Muscle of leg (tissue), 11 donors: ENCODE measurements around the gene DPEP3. TPM values are rescaled to one million over a fixed set of nuclear protein-coding genes. Genes with fewer than 3 reads are reported as not detected.

Experiments
- DNase-seq: peaks from one replicate; pipeline ENCODE4 v3.0.0; 2013
- H3K27ac ChIP-seq: one replicate; pipeline ENCODE4 v1.5.1; 2013; ENCODE audit warnings: mild to moderate bottlenecking, low read length, control low read depth
- H3K27me3 ChIP-seq: one replicate; pipeline ENCODE4 v1.6.1; 2013; ENCODE audit warnings: low read length; ENCODE audit not compliant: control insufficient read depth, insufficient read depth
- H3K36me3 ChIP-seq: one replicate; pipeline ENCODE4 v1.6.1; 2013; ENCODE audit warnings: low read length; ENCODE audit not compliant: control insufficient read depth, insufficient read depth
- H3K4me1 ChIP-seq: one replicate; pipeline ENCODE4 v1.6.1; 2013; ENCODE audit warnings: low read length; ENCODE audit not compliant: control insufficient read depth, insufficient read depth
- H3K4me3 ChIP-seq: one replicate; pipeline ENCODE4 v1.5.1; 2013; ENCODE audit warnings: low read length, control low read depth
- H3K9me3 ChIP-seq: replicated peaks from 2 replicates; pipeline ENCODE4 v1.6.1; 2013; ENCODE audit warnings: low read depth, low read length; ENCODE audit not compliant: control insufficient read depth
- WGBS: methylation state at CpG from one replicate; pipeline ENCODE4 v1.1.5; 2013; ENCODE audit warnings: missing lambda C conversion rate; ENCODE audit not compliant: insufficient coverage; 5-methylcytosine and 5-hydroxymethylcytosine counted together
- polyA plus RNA-seq, 8 donors: library from polyadenylated mRNA; unstranded; fragments of 120-200 nt; gene quantifications; one replicate each; pipeline versions ENCODE4 v1.2.1 to v1.2.3, GENCODE V29; 2013; ENCODE audit warnings: inconsistent platforms in 1 of 8, low replicate concordance in 1 of 8; ENCODE audit not compliant: insufficient read length in 8 of 8, insufficient read depth in 1 of 8
- total RNA-seq: library from RNA; stranded (reverse); fragments of 120-200 nt; gene quantifications from one replicate; pipeline ENCODE4 v1.2.4, GENCODE V29; 2013

DPEP3 gene
- total and polyA plus RNA-seq, 9 donors = 0.04 to 0.15 (median 0.09) TPM; not detected in 4

DNA sequence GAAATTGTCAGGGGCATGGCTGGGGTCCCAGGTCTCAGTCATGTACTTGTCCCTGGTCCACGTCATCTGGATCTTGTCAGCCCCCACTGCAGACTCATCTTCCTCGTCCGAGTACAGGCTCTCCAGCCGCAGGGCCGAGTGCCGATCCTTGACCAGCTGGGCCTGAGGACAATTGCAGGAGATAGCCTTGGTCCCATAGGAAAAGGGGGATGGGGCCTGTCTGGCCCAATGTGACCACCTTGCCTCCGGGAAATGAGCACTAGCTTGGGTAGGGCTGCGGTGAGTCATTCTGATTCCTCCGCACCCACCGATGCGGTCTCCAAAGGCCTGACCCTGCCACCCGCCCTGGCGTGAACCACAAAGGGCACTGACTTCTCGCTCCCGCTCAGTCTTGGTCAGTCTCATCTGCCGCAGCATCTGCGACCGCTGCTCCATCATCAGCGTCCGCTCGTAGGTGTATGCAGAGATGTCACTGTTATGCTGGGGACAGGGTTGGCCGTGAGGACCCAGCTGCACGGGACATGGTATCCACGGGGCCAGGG is 34.8 kb downstream of the DPEP3 start:
- 85% methylated on average over 18 of the region's 24 CpGs for WGBS
- H3K27ac ChIP-seq = peak overlapping the region; percentile 13

DNA sequence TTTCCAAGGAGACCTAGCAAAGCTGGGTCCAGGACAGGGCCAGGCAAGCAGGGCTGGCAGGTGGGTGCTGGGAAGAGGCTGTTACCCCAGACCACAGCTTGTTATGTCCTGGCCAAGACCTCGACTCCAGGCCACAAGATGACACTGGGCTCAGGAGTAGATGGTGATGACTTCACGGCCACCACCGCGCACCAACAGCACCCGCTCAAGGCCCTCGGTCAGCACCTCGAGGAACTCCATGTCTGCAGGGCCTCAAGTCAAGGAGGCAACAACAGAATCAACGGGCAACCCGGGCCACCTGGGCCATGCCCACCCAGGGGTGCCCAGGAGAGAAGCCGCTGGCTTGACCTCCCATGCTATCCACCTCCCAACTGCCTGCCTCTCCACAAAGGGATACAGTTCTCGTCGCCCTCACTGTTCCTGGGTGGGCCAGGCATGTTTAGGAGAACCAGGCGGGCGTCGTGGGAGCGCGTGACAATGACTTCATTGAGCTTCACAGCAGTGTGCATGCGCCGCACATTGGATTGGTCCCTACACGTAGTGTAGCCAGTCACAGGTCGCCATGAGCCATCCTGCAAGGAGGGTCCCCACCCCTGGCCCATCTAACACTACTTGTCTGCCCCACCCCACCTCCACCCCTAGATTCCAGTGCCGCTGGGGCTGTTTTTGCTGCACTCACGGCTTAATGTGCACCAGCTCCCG is 35.5 kb downstream of the DPEP3 start:
- Histone ChIP-seq H3K27ac (peak overlapping the region; percentile 85), H3K36me3 (peaks cover 88% of the 10 kb centered on the region), H3K4me3 (no peak overlapping the region), H3K9me3 (no peaks in the 10 kb centered on the region), H3K27me3 (no peaks in the 10 kb centered on the region), H3K4me1 (peaks cover 24% of the 10 kb centered on the region)
- WGBS = 86% methylated on average over 23 of the region's 24 CpGs
- no peak for DNase-seq

More for the DNA sequence above, 34.8 kb downstream of the DPEP3 start:
- no peaks in the 10 kb centered on the region for H3K9me3 ChIP-seq
- peaks cover 24% of the 10 kb centered on the region for H3K4me1 ChIP-seq
- no peak overlapping the region for H3K4me3 ChIP-seq
- H3K27me3 ChIP-seq = no peaks in the 10 kb centered on the region
- no peak for DNase-seq
- peaks cover 93% of the 10 kb centered on the region for H3K36me3 ChIP-seq

DNA sequence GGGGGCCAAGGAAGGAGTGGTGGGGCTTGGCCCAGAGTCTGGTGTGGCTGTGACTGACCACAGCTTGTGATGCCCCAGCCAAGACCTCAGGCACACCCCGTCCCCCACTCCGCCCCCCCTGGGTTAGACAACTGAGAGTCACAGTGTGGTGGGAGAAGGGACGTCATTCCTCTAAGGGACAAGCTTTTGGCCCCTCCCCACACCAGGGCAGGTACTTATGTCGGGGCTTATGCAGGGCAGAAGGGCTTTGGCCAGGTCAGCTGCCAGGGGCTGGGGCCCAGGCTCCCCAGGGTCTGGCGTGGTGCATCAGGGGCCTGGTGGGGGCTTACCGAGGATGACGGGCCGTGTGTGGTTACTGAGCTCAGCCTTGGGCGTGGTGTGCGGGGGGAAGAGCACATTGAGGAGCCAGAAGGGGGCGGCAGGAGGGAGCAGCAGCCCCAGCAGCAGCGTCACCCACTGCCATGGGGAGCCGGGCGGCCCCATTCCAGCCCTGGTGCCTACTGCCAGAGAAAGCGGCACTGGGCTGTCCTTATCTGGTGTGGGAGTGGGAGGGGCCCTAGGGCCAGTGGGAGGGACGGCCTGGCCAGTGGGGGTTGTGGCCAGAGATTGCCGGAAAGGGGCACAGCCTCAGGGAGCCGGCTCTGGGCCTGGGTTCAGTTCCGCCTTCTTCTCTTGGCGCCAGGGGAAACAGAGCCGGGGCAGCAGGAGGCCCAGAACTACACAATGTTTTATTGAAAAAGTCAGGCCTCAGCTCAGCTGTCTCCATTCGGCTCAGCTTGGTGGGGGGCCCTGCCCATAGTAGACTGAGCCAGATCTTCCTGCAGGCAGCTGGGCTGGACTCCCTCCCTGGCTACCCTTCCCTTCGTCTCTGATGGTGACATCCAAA is 36.4 kb downstream of the DPEP3 start, which contains the start of gene LCAT:
TSS of gene LCAT (minus strand) at position 502 of the 886 bp plus-strand sequence. CDS start at position 483, 19 bp downstream.
- WGBS = 48% methylated on average over 19 of the region's 23 CpGs
- no peaks in the 10 kb centered on the region for H3K9me3 ChIP-seq
- no peak within 1 kb of the TSS for H3K4me3 ChIP-seq
- no peaks in the 10 kb centered on the region for H3K27me3 ChIP-seq
- peaks cover 24% of the 10 kb centered on the region for H3K4me1 ChIP-seq
- peak within 1 kb of the TSS; percentile 85 for H3K27ac ChIP-seq
- peaks cover 87% of the 10 kb centered on the region for H3K36me3 ChIP-seq
- DNase-seq = peak; percentile 80

DNA sequence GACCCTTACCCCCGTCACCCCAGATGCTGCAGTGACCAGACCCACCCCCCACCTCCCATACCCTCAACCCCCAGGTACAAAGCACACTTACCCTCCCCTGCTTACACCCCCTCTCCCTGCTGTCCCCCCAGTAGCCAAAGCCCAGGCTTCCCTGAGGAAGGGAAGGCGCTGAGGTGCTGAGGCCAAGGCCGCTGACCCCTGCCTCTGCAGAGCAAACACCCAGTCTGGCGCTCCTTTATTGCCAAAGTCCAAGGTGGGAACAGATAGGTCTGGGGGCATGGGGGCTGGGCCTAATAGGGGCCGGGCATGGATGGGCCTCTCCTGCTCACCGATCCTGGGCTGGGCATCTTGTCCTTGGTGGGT is 37.1 kb downstream of the DPEP3 start:
- H3K4me3 ChIP-seq = no peak overlapping the region
- no peaks in the 10 kb centered on the region for H3K27me3 ChIP-seq
- H3K4me1 ChIP-seq = peaks cover 24% of the 10 kb centered on the region
- 81% methylated on average over 5 of the region's 6 CpGs for WGBS
- peaks cover 81% of the 10 kb centered on the region for H3K36me3 ChIP-seq
- H3K9me3 ChIP-seq = no peaks in the 10 kb centered on the region
- H3K27ac ChIP-seq = peak overlapping the region; percentile 85
- no peak for DNase-seq

DNA sequence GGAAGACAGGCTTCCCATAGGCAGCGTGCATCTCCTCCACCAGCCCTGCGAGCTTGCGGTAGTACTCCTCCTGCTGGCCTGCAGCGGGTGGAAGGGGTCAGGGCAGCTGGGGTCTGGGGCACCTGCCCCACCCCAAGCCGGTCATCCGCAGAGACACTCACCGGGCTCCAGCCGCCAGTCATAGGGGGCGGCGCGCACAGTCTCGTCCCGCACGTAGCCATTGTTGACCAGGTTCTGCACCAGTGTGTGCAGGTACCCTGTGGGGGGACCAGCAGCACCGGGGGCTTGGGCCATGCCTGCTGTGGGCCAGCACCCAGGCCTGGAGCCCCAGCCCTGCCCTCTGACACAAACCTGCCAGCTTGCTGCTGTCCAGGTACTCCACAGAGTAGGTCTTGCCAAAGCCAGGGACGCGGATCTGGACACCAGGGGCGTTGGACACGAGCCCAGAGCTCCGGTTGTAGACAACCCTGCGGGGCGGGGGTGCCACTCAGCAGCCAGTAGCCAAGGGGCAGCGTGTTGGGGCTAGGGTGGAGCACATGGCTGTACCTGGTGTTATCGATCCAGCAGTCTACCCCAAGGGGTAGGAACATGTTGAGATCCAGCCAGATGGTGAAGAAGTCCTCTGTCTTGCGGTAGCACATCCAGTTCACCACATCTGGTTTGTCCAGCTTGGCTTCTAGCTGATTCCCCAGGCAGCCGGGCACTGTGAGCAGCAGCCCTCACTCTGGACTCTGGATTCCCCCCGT is 37.6 kb downstream of the DPEP3 start:
- no peak overlapping the region for H3K27ac ChIP-seq
- DNase-seq = no peak
- no peaks in the 10 kb centered on the region for H3K27me3 ChIP-seq

DNA sequence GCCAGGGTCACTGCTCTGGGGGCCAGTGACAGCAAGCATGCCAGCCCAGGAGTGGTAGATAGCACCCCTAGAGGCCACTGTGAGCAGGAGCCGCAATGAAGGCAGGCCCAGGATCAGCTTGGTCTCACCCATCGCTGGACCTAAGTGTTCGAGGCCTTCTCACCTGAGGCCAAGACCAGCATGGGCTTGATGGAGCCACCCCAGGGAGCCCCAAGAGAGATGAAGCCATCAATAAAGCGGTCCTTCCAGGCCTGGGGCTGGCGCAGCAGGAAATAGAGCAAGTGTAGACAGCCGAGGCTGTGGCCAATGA is 38.1 kb downstream of the DPEP3 start:
- Histone ChIP-seq H3K9me3 (no peaks in the 10 kb centered on the region), H3K36me3 (peaks cover 70% of the 10 kb centered on the region), H3K4me3 (no peak overlapping the region), H3K27ac (no peak overlapping the region), H3K27me3 (no peaks in the 10 kb centered on the region), H3K4me1 (peaks cover 26% of the 10 kb centered on the region)
- DNase-seq = no peak
- WGBS = 54% methylated on average over 6 of the region's 6 CpGs

More for the DNA sequence above, 37.6 kb downstream of the DPEP3 start:
- H3K4me3 ChIP-seq = no peak overlapping the region
- H3K36me3 ChIP-seq = peaks cover 75% of the 10 kb centered on the region
- no peaks in the 10 kb centered on the region for H3K9me3 ChIP-seq
- H3K4me1 ChIP-seq = peaks cover 24% of the 10 kb centered on the region
- WGBS = 83% methylated on average over 25 of the region's 27 CpGs

DNA sequence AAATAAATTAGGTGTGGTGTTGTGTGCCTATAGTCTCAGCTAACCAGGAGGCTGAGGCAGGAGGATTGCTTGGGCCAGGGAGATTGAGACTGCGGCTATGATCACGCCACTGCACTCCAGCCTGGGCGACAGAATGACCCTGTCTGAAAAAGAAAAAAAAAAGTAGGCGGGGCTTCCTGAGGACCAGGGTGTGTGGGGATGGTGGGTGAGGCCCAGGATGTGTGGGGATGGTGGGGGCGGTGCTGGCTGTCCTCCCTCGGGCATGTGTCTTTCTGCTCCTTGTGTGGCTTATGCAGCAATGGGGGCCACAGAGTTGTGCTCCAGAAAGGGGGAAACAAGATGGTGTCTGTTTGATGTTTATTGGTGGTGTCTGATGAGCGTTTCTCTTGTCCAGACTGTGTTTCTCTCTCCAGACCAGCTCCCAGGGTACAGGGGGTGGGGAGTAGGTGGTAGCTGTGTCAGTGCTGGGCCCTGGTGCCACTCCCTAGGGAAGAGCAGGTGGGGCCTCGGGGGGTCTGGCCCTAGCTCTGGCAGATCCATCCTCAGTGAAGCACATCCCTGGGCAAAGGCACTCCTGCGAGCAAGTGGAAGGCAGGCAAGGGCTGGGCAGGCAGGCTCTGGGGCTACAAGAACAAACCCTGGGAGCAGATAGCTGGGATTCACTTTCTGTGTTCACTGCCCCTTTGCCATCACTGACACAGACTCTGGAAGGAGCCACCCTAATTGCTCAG is 38.7 kb downstream of the DPEP3 start:
- Histone ChIP-seq H3K27ac (no peak overlapping the region), H3K4me1 (peaks cover 31% of the 10 kb centered on the region), H3K27me3 (no peaks in the 10 kb centered on the region), H3K36me3 (peaks cover 65% of the 10 kb centered on the region), H3K4me3 (no peak overlapping the region), H3K9me3 (no peaks in the 10 kb centered on the region)
- WGBS = 75% methylated on average over 9 of the region's 9 CpGs
- no peak for DNase-seq

DNA sequence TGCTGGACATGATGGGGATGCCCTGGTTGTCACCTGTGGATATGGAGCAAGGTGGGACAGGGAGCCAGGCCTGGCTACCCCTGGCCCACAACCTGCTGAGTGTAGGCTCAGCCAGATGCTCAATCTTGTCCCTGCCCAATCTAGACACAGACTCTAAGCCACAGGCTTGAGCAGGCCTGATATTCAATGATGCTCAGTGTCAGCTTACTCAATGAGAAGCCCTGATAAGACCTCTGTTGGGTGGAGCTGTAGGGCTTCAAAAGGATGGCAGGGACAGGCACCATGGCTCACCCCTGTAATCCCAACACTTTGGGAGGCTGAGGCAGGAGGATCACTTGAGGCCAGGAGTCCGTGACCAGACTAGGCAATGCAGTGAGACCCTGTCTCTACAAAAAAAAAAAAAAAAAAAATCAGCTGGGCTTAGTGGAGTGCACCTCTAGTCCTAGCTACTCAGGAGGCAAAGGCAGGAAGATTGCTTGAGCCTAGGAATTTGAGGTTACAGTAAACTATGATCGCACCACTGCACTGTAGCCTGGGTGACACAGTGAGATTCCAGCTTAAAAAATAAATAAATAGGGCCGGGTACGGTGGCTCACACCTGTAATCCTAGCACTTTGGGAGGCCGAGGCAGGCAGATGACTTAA is 39.7 kb downstream of the DPEP3 start:
- Histone ChIP-seq H3K27me3 (no peaks in the 10 kb centered on the region), H3K27ac (no peak overlapping the region), H3K4me1 (peaks cover 31% of the 10 kb centered on the region), H3K9me3 (no peaks in the 10 kb centered on the region), H3K4me3 (no peak overlapping the region), H3K36me3 (peaks cover 54% of the 10 kb centered on the region)
- 85% methylated on average over 4 of the region's 5 CpGs for WGBS
- no peak for DNase-seq
